CD14-positive monocyte (primary cell): Measurements from ENCODE around the gene ZFX. TPM values are rescaled to one million over a fixed set of nuclear protein-coding genes. Genes with fewer than 3 reads are reported as not detected.

Experiments
- DNase-seq, 3 donors: peaks; one replicate each; pipeline ENCODE4 v3.0.0-alpha.2; 2011 to 2022
- H2AFZ ChIP-seq: 2 replicates; pipeline ENCODE4 v1.6.0; 2012; ENCODE audit warnings: mild to moderate bottlenecking, low read depth, low read length, inconsistent platforms; ENCODE audit not compliant: insufficient read depth, poor library complexity, severe bottlenecking
- H3K27ac ChIP-seq, 2 donors: 1 replicate in 1 of 2; 2 replicates in 1 of 2; pipeline ENCODE4 v1.5.1; 2012 to 2013; ENCODE audit warnings: low read length in 2 of 2, control low read depth in 1 of 2, inconsistent platforms in 1 of 2, low read depth in 1 of 2, mild to moderate bottlenecking in 1 of 2
- H3K27me3 ChIP-seq, 2 donors: one replicate each; pipeline versions ENCODE4 v1.6.0 to v1.6.1; 2011 to 2013; ENCODE audit warnings: low read length in 2 of 2; ENCODE audit not compliant: control insufficient read depth in 2 of 2, insufficient read depth in 2 of 2
- H3K36me3 ChIP-seq, 2 donors: replicated peaks in 1 of 2; 1 replicate in 1 of 2; 2 replicates in 1 of 2; pipeline versions ENCODE4 v1.5.1 to v1.6.1; 2012 to 2013; ENCODE audit warnings: low read length in 2 of 2, control low read depth in 1 of 2, inconsistent platforms in 1 of 2, mild to moderate bottlenecking in 1 of 2; ENCODE audit not compliant: insufficient read depth in 2 of 2, control insufficient read depth in 1 of 2
- H3K4me1 ChIP-seq, 2 donors: 1 replicate in 1 of 2; 2 replicates in 1 of 2; pipeline versions ENCODE4 v1.5.1 to v1.6.1; 2012 to 2013; ENCODE audit warnings: low read length in 2 of 2, control low read depth in 1 of 2, inconsistent platforms in 1 of 2, mild to moderate bottlenecking in 1 of 2, moderate library complexity in 1 of 2; ENCODE audit not compliant: insufficient read depth in 2 of 2, control insufficient read depth in 1 of 2
- H3K4me2 ChIP-seq: replicated peaks from 2 replicates; pipeline ENCODE3; 2012; ENCODE audit warnings: low read length, moderate library complexity, mild to moderate bottlenecking; ENCODE audit not compliant: poor library complexity, severe bottlenecking; ENCODE audit errors: extremely low read depth
- H3K4me3 ChIP-seq, 3 experiments: fragments of 200-600 bp in 1 of 3; sonication (generic) in 1 of 3; replicated peaks in 1 of 3; 1 replicate in 2 of 3; 2 replicates in 1 of 3; pipeline ENCODE4 v1.5.1; 2011 to 2013; ENCODE audit warnings: low read length in 3 of 3, mild to moderate bottlenecking in 3 of 3, control low read depth in 2 of 3, low read depth in 2 of 3, inconsistent platforms in 1 of 3, moderate library complexity in 1 of 3
- H3K79me2 ChIP-seq: 2 replicates; pipeline ENCODE4 v1.6.0; 2012; ENCODE audit warnings: mild to moderate bottlenecking, control low read depth, inconsistent platforms, low read length, moderate library complexity; ENCODE audit not compliant: insufficient read depth
- H3K9ac ChIP-seq: 2 replicates; pipeline ENCODE4 v1.6.0; 2017; ENCODE audit warnings: low read length, mild to moderate bottlenecking; ENCODE audit not compliant: insufficient read depth, poor library complexity, severe bottlenecking
- H3K9me3 ChIP-seq, 2 donors: replicated peaks in 1 of 2; 1 replicate in 1 of 2; 2 replicates in 1 of 2; pipeline versions ENCODE4 v1.5.1 to v1.6.1; 2012 to 2013; ENCODE audit warnings: low read length in 2 of 2, control low read depth in 1 of 2; ENCODE audit not compliant: control insufficient read depth in 1 of 2, insufficient read depth in 1 of 2
- H4K20me1 ChIP-seq: 2 replicates; pipeline ENCODE4 v1.6.0; 2012; ENCODE audit warnings: mild to moderate bottlenecking, low read length, control low read depth, moderate library complexity; ENCODE audit not compliant: insufficient read depth
- H3K27ac Mint-ChIP-seq, 7 donors: one replicate each; pipeline ENCODE4 v1.8.0; 2020; ENCODE audit warnings: mild to moderate bottlenecking in 7 of 7, mixed read lengths in 7 of 7, moderate library complexity in 6 of 7, inconsistent platforms in 2 of 7
- H3K27me3 Mint-ChIP-seq, 3 donors: one replicate each; pipeline ENCODE4 v1.8.0; 2021 to 2022; ENCODE audit warnings: low read depth in 3 of 3, mild to moderate bottlenecking in 3 of 3, mixed read lengths in 3 of 3, moderate library complexity in 3 of 3, inconsistent platforms in 1 of 3
- H3K36me3 Mint-ChIP-seq, 2 donors: one replicate each; pipeline ENCODE4 v1.8.0; 2020; ENCODE audit warnings: mixed read lengths in 2 of 2, inconsistent platforms in 1 of 2, mild to moderate bottlenecking in 1 of 2
- H3K4me1 Mint-ChIP-seq: one replicate; pipeline ENCODE4 v1.8.0; 2020; ENCODE audit warnings: mild to moderate bottlenecking, mixed read lengths
- H3K4me3 Mint-ChIP-seq, 2 donors: one replicate each; pipeline ENCODE4 v1.8.0; 2020; ENCODE audit warnings: mild to moderate bottlenecking in 2 of 2, mixed read lengths in 2 of 2, moderate library complexity in 1 of 2
- H3K9me3 Mint-ChIP-seq, 7 donors: one replicate each; pipeline ENCODE4 v1.8.0; 2020 to 2022; ENCODE audit warnings: mixed read lengths in 7 of 7, mild to moderate bottlenecking in 6 of 7, moderate library complexity in 6 of 7, inconsistent platforms in 2 of 7
- CTCF ChIP-seq: fragments of 200-600 bp; IDR thresholded peaks from one replicate; pipeline ENCODE4 v1.8.0; 2022; ENCODE audit warnings: antibody characterized with exemption, mild to moderate bottlenecking
- WGBS: methylation state at CpG from one replicate; pipeline ENCODE4 v1.1.5; 2013; ENCODE audit warnings: missing lambda C conversion rate; ENCODE audit not compliant: insufficient coverage; 5-methylcytosine and 5-hydroxymethylcytosine counted together
- intact Hi-C, 2 donors: fragments of 100-400 bp; cut with micrococcal nuclease; formaldehyde crosslinking; loops; one replicate each; pipeline versions ENCODE4 v1.15.0 to v1.15.1; 2023
- polyA plus RNA-seq, 3 donors: library from polyadenylated mRNA; depleted of rRNA in 1 of 3; unstranded in 2 of 3; stranded (reverse) in 1 of 3; fragments of 300-500 nt in 2 of 3; fragments of >200 nt in 1 of 3; fragmentation: Illumina TruSeq in 2 of 3; gene quantifications; 1 replicate in 2 of 3; 2 replicates in 1 of 3; pipeline ENCODE4 v1.2.3, GENCODE V29; 2012 to 2021

The ZFX gene
- polyA plus RNA-seq, 3 donors, result 22.3 to 31.1 (median 30.2) TPM

- Histone ChIP-seq H2AFZ (no peak overlapping the region), H3K9me3 (no peaks in the 10 kb centered on the region), H3K4me3 (no peak overlapping the region), H3K9ac (no peak overlapping the region), H3K4me2 (no peak overlapping the region), H3K27me3 (no peaks in the 10 kb centered on the region), H3K27ac (peak overlapping the region in 1 of 2 donors; percentile 66), H4K20me1 (peaks cover 100% of the 10 kb centered on the region), H3K36me3 (peaks cover 22 to 56% of the 10 kb centered on the region in 2 donors), H3K4me1 (peaks cover 7 to 11% of the 10 kb centered on the region in 2 donors), H3K79me2 (peaks cover 72% of the 10 kb centered on the region)
- no peaks in the 10 kb centered on the region for H3K27me3 Mint-ChIP-seq
- TF ChIP-seq CTCF, result no peak
- DNase-seq, result peak in 1 of 3 donors; percentile 9
- H3K36me3 Mint-ChIP-seq, result peaks cover 27 to 71% of the 10 kb centered on the region in 2 donors
- H3K4me1 Mint-ChIP-seq, result peaks cover 24% of the 10 kb centered on the region
- no peak overlapping the region for H3K4me3 Mint-ChIP-seq
- H3K27ac Mint-ChIP-seq, result peak overlapping the region; percentile 4 to 70 (median 62)
- no CpG with 5 or more reads among the region's 5 CpGs for WGBS
- intact Hi-C loops, result no loop called here
- peaks cover 0 to 2% (median 0%) of the 10 kb centered on the region in 7 donors for H3K9me3 Mint-ChIP-seq
Measured at GRCh38 chrX:24204331-24204730, 54.8 kb downstream of the ZFX start.

DNA sequence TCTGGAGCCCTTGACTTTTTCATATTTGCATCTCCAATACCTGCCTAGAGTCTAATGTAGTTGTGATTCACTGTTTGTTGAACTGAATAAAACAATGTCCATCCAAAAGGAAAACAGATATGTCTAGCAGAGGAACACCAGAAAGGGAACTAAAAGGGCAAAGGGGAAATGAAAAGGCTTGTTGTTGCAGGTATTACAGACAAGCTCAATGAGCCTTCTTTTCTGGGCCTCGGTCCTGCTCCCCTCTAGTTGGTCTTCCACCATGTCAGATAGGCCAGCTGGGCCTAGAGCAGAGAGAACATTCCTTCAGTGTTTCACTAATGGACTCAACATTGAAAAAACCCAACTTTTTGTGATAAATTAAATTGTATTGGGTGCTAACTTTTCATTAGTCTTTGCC is 55.4 kb downstream of the ZFX start:
- Histone ChIP-seq H3K9me3 (no peaks in the 10 kb centered on the region), H3K27ac (peak overlapping the region in 1 of 2 donors; percentile 66), H4K20me1 (peaks cover 97% of the 10 kb centered on the region), H3K9ac (no peak overlapping the region), H2AFZ (no peak overlapping the region), H3K27me3 (no peaks in the 10 kb centered on the region), H3K4me3 (no peak overlapping the region), H3K4me1 (peaks cover 7 to 11% of the 10 kb centered on the region in 2 donors), H3K4me2 (no peak overlapping the region), H3K36me3 (peaks cover 22 to 63% of the 10 kb centered on the region in 2 donors), H3K79me2 (peaks cover 67% of the 10 kb centered on the region)
- intact Hi-C loops, result no loop called here
- H3K4me1 Mint-ChIP-seq, result peaks cover 22% of the 10 kb centered on the region
- peaks cover 29 to 74% of the 10 kb centered on the region in 2 donors for H3K36me3 Mint-ChIP-seq
- no peaks in the 10 kb centered on the region for H3K27me3 Mint-ChIP-seq
- peak in 2 of 3 donors; percentile 11 to 20 for DNase-seq
- WGBS, result no CpG with 5 or more reads among the region's 1 CpG
- TF ChIP-seq CTCF, result no peak
- H3K4me3 Mint-ChIP-seq, result no peak overlapping the region
- peak overlapping the region; percentile 1 to 72 (median 62) for H3K27ac Mint-ChIP-seq
- peaks cover 0 to 2% (median 0%) of the 10 kb centered on the region in 7 donors for H3K9me3 Mint-ChIP-seq
